ENCODE measurements around the gene PRR16. TPM values are rescaled to one million over a fixed set of nuclear protein-coding genes. Genes with fewer than 3 reads are reported as not detected.

PRR16 gene
- total and polyA plus RNA-seq, 2 of the 13 experiments (the other 11 are each of a cell fraction or from before 2014, with no cell fraction given), result not detected

DNA sequence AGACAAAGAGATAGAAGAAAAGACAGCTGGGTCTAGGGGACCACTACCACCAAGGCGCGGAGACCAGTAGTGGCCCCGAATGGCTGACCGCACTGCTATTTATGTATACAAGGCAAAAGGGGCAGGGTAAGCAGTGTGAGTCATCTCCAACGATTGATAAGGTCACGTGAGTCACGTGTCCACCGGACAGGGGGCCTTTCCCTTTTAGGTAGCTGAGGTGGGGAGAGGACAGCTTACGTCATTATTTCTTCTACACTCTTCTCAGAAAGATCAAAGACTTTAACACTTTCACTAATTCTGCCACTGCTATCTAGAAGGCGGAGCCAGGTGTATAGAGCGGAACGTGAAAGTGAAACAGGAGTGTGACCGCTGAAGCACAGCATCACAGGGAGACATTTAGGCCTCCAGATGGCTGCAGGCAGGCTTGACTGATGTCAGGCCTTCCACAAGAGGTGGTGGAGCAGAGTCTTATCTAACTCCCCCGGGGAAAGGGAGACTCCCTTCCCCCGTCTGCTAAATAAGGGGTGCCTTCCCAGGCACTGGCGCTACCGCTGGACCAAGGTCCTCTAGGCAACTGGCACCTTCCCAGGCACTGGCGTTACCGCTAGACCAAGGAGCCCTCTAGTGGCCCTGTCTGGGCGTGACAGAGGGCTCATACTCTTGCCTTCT, 6.1 kb upstream of the PRR16 start (continued):
- TF ChIP-seq, protein P1, sequence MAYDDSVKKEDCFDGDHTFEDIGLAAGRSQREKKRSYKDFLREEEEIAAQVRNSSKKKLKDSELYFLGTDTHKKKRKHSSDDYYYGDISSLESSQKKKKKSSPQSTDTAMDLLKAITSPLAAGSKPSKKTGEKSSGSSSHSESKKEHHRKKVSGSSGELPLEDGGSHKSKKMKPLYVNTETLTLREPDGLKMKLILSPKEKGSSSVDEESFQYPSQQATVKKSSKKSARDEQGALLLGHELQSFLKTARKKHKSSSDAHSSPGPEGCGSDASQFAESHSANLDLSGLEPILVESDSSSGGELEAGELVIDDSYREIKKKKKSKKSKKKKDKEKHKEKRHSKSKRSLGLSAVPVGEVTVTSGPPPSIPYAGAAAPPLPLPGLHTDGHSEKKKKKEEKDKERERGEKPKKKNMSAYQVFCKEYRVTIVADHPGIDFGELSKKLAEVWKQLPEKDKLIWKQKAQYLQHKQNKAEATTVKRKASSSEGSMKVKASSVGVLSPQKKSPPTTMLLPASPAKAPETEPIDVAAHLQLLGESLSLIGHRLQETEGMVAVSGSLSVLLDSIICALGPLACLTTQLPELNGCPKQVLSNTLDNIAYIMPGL (CRISPR knock-in tag; IDR thresholded peaks at IDR 0.05; ENCODE audit: borderline replicate concordance in 1 of 2, low read depth in 1 of 2), result peak in 1 of 2 experiments; percentile 65; a peak in 1 of 4 replicates
- TF ChIP-seq, protein P2, sequence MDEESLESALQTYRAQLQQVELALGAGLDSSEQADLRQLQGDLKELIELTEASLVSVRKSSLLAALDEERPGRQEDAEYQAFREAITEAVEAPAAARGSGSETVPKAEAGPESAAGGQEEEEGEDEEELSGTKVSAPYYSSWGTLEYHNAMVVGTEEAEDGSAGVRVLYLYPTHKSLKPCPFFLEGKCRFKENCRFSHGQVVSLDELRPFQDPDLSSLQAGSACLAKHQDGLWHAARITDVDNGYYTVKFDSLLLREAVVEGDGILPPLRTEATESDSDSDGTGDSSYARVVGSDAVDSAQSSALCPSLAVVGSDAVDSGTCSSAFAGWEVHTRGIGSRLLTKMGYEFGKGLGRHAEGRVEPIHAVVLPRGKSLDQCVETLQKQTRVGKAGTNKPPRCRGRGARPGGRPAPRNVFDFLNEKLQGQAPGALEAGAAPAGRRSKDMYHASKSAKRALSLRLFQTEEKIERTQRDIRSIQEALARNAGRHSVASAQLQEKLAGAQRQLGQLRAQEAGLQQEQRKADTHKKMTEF (CRISPR knock-in tag; IDR thresholded peaks at IDR 0.05), result peak; percentile 28; the same call in 1 of the 2 replicates
- TF ChIP-seq ATF7 (IDR thresholded peaks at IDR 0.05) (peak; percentile 62), ATF7 (CRISPR knock-in tag; IDR thresholded peaks at IDR 0.05) (no peak), PHF8 (CRISPR knock-in tag; IDR thresholded peaks at IDR 0.05) (peak; percentile 38; the same call in 1 of the 2 replicates), ZIK1 (CRISPR knock-in tag; IDR thresholded peaks at IDR 0.05; ENCODE audit: borderline replicate concordance, low read depth) (no peak), GATAD2A (CRISPR knock-in tag; IDR thresholded peaks at IDR 0.05) (peak; percentile 25; the same call in 1 of the 2 replicates), KLF11 (CRISPR knock-in tag; IDR thresholded peaks at IDR 0.05) (no peak), DPF2 (CRISPR knock-in tag; IDR thresholded peaks at IDR 0.05; ENCODE audit: borderline replicate concordance, low read depth) (no peak), RAD51 (IDR thresholded peaks at IDR 0.05; ENCODE audit: borderline replicate concordance) (peak; percentile 74), RAD21 (CRISPR knock-in tag; IDR thresholded peaks at IDR 0.05) (peak; percentile 78)
- TF ChIP-seq, protein P3, sequence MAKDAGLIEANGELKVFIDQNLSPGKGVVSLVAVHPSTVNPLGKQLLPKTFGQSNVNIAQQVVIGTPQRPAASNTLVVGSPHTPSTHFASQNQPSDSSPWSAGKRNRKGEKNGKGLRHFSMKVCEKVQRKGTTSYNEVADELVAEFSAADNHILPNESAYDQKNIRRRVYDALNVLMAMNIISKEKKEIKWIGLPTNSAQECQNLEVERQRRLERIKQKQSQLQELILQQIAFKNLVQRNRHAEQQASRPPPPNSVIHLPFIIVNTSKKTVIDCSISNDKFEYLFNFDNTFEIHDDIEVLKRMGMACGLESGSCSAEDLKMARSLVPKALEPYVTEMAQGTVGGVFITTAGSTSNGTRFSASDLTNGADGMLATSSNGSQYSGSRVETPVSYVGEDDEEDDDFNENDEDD (CRISPR knock-in tag; IDR thresholded peaks at IDR 0.05; ENCODE audit: borderline replicate concordance), result no peak
- TF ChIP-seq, protein P4, sequence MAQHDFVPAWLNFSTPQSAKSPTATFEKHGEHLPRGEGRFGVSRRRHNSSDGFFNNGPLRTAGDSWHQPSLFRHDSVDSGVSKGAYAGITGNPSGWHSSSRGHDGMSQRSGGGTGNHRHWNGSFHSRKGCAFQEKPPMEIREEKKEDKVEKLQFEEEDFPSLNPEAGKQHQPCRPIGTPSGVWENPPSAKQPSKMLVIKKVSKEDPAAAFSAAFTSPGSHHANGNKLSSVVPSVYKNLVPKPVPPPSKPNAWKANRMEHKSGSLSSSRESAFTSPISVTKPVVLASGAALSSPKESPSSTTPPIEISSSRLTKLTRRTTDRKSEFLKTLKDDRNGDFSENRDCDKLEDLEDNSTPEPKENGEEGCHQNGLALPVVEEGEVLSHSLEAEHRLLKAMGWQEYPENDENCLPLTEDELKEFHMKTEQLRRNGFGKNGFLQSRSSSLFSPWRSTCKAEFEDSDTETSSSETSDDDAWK (CRISPR knock-in tag; IDR thresholded peaks at IDR 0.05), result no peak
- TF ChIP-seq, protein P5, sequence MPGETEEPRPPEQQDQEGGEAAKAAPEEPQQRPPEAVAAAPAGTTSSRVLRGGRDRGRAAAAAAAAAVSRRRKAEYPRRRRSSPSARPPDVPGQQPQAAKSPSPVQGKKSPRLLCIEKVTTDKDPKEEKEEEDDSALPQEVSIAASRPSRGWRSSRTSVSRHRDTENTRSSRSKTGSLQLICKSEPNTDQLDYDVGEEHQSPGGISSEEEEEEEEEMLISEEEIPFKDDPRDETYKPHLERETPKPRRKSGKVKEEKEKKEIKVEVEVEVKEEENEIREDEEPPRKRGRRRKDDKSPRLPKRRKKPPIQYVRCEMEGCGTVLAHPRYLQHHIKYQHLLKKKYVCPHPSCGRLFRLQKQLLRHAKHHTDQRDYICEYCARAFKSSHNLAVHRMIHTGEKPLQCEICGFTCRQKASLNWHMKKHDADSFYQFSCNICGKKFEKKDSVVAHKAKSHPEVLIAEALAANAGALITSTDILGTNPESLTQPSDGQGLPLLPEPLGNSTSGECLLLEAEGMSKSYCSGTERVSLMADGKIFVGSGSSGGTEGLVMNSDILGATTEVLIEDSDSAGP (CRISPR knock-in tag; IDR thresholded peaks at IDR 0.05; ENCODE audit: borderline replicate concordance), result peak; percentile 48; the same call in 1 of the 2 replicates
